Brain microvascular endothelial cell (primary cell): ENCODE data around the gene SLC22A7.

ENCODE experiments used
- DNase-seq: peaks from one replicate; pipeline ENCODE4 v3.0.0-alpha.2; 2020
- H3K27ac ChIP-seq: fragments of 250-450 bp; sonication (Bioruptor Pico); 2 replicates; pipeline ENCODE4 v1.5.1; 2020; ENCODE audit warnings: mild to moderate bottlenecking, moderate library complexity
- H3K27me3 ChIP-seq: fragments of 250-450 bp; sonication (Bioruptor Pico); replicated peaks from 2 replicates; pipeline ENCODE4 v1.5.1; 2020; ENCODE audit warnings: mild to moderate bottlenecking
- H3K36me3 ChIP-seq: fragments of 250-450 bp; sonication (Bioruptor Pico); replicated peaks from 2 replicates; pipeline ENCODE4 v1.5.1; 2020; ENCODE audit warnings: mild to moderate bottlenecking
- H3K4me3 ChIP-seq: 2 replicates; pipeline ENCODE4 v1.5.1; 2011; ENCODE audit warnings: low read depth, mild to moderate bottlenecking, control low read depth, low read length, moderate library complexity
- CTCF ChIP-seq: IDR thresholded peaks from 2 replicates; pipeline ENCODE4 v1.5.1; 2011; ENCODE audit warnings: low read depth, mild to moderate bottlenecking, moderate library complexity, low read length, control low read depth, inconsistent platforms; ENCODE audit errors: missing control alignments
- in situ Hi-C: cut with HindIII; loops from 2 replicates; pipeline ENCODE4 v1.10.0; 2017; ENCODE audit warnings: low sequenced_read_pairs, low pct_ligation_motif_present

Gene SLC22A7

GRCh38 chr6:43274127-43274915, 23.7 kb upstream of the SLC22A7 start:
- TF ChIP-seq CTCF = no peak

GRCh38 chr6:43274916-43275597, 23.0 kb upstream of the SLC22A7 start:
- no peak for TF ChIP-seq CTCF
- in situ Hi-C loops = no loop called here
- no peak overlapping the region for H3K27ac ChIP-seq
- H3K27me3 ChIP-seq = peaks cover 39% of the 10 kb centered on the region
- H3K36me3 ChIP-seq = no peaks in the 10 kb centered on the region
- DNase-seq = no peak
- H3K4me3 ChIP-seq = peak overlapping the region; percentile 27

More at GRCh38 chr6:43274127-43274915, 23.7 kb upstream of the SLC22A7 start:
- H3K4me3 ChIP-seq = no peak overlapping the region
- in situ Hi-C loops = no loop called here
- H3K27me3 ChIP-seq = peaks cover 40% of the 10 kb centered on the region
- H3K36me3 ChIP-seq = no peaks in the 10 kb centered on the region
- H3K27ac ChIP-seq = no peak overlapping the region
- no peak for DNase-seq

DNA sequence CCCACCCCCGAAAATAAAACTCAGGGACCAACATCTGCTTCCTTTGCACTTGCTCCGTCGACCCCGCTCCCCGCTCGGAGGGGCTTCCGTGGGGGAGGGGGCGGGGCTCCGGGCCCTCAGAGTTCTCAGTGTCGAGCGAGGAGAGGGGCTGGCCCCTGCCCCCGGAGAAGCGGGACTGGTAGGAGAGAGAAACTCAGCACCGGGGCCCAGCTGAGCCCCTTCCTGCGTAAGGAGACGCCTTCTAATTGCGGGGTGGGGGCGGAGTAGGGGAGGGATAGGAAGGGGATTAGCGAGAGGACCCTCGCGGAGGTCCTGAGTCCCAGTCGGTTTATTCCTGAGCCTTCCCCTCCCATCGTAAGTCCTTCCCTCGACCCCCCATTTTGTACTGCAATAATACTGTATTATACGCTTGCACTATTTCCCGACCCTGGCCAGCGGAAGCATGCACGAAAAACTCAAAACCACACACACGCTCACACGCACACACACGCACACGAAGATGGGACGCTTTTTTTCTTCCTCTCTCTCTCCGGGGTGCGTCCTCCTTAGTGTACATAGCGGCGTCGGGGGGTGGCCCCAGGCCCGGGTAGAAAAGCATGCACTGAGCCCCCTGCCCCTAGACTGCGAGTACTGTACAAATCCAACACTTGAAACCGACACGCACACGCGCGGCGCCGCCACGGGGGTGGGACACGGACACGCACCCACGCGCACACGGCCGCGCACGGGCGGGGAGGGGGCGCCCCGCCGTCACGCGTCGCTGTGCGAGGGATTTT, 22.1 kb upstream of the SLC22A7 start:
- H3K4me3 ChIP-seq = no peak overlapping the region
- peaks cover 46% of the 10 kb centered on the region for H3K27me3 ChIP-seq
- H3K36me3 ChIP-seq = no peaks in the 10 kb centered on the region
- in situ Hi-C loops = no loop called here
- H3K27ac ChIP-seq = no peak overlapping the region
- no peak for DNase-seq
- TF ChIP-seq CTCF = no peak

- H3K27me3 ChIP-seq = peaks cover 46% of the 10 kb centered on the region
- no peaks in the 10 kb centered on the region for H3K36me3 ChIP-seq
- no peak overlapping the region for H3K4me3 ChIP-seq
Observed at GRCh38 chr6:43276577-43277305, 21.3 kb upstream of the SLC22A7 start.

More at GRCh38 chr6:43276577-43277305, 21.3 kb upstream of the SLC22A7 start:
- TF ChIP-seq CTCF = no peak
- no peak for DNase-seq
- H3K27ac ChIP-seq = no peak overlapping the region
- in situ Hi-C loops = no loop called here
